ENCODE data around the gene RGS3. TPM values are rescaled to one million over a fixed set of nuclear protein-coding genes. Genes with fewer than 3 reads are reported as not detected.
"Not testable (repeated sequence)": the region's sequence is repeated elsewhere in the genome, so short reads cannot be mapped to it uniquely, and the experiment has no call there.

RGS3 gene
- polyA plus RNA-seq, 1 donor = 33.0 TPM

DNA sequence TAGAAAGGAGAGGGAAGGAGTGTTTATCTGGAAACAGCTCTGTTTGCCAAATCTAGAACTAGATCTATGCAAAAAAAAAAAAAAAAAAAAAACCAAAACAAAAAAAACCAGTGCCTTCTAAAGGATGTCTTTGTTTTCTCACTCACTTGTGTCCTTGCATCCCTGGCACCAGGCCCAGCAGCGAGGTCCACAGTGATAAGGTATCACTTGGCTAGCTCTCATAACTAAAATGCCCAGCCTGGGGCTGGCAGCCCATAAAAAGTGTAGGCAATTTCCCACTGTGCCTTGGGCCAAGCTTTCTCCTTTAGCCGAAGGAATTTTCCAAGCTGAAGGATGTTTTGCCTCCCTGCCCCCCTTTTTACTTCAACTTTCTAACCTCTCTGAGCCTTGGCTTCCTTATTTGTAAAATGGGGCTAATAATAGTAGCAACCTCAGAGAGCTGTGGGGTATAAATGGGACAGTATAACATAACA, 20.8 kb downstream of the RGS3 start:
- H3K27ac ChIP-seq (ENCODE audit: low read length) = no peak overlapping the region
- no peak for DNase-seq

DNA sequence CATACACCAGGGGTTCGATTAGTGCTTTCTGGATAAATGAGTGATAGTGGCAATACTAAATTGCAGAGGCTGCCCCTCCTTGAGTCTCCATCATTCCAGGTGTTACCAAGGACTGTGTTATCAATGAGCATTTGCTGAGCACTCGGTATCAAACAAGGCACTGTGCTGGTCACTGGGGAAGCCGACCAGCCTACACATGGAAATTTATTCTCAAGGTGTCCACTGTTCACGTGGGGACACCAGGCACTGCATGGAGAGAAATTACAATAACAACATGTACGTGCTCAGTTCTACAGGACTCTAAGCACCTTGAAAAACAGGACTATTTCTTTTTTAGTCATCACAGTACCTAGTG, 22.2 kb downstream of the RGS3 start:
- no peak for DNase-seq
- no CpG with 5 or more reads among the region's 5 CpGs for WGBS (ENCODE audit: insufficient coverage, low lambda C conversion rate)
- Histone ChIP-seq H3K9me3 (ENCODE audit: control insufficient read depth, low read depth, low read length) (no peaks in the 10 kb centered on the region), H3K4me1 (ENCODE audit: control insufficient read depth, insufficient read depth, low read length) (no peaks in the 10 kb centered on the region), H3K4me3 (ENCODE audit: low read length) (no peak overlapping the region), H3K36me3 (ENCODE audit: control insufficient read depth, insufficient read depth, low read length) (peaks cover 17% of the 10 kb centered on the region), H3K27ac (ENCODE audit: low read length) (no peak overlapping the region), H3K27me3 (ENCODE audit: control insufficient read depth, insufficient read depth, low read length) (no peaks in the 10 kb centered on the region)

More for the DNA sequence above, 20.8 kb downstream of the RGS3 start:
- Histone ChIP-seq H3K4me3 (ENCODE audit: low read length) (no peak overlapping the region), H3K36me3 (ENCODE audit: control insufficient read depth, insufficient read depth, low read length) (peaks cover 16% of the 10 kb centered on the region), H3K4me1 (ENCODE audit: control insufficient read depth, insufficient read depth, low read length) (no peaks in the 10 kb centered on the region), H3K9me3 (ENCODE audit: control insufficient read depth, low read depth, low read length) (no peaks in the 10 kb centered on the region), H3K27me3 (ENCODE audit: control insufficient read depth, insufficient read depth, low read length) (no peaks in the 10 kb centered on the region)
- WGBS (ENCODE audit: insufficient coverage, low lambda C conversion rate) = no CpG with 5 or more reads among the region's 2 CpGs

DNA sequence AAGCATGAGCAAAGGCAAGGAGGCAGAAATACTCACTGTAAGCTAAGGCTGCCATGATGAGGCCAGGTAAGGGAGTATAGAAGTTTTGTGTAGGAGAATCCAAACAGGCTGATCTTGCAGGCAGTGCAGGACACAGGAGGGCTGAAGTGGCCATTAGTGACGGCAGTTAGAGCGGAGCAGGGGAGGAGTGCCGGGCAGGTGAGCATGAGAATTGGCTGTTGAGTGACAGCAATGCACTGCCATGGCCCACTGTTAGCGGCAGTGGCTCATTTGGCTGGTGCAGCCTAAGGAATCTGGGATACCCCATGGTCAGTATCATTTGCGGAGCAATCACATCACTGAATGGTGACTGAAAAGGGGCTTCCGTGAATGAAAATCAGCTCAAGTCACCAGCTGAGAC, 22.8 kb downstream of the RGS3 start:
- Histone ChIP-seq H3K27me3 (ENCODE audit: control insufficient read depth, insufficient read depth, low read length) (no peaks in the 10 kb centered on the region), H3K27ac (ENCODE audit: low read length) (no peak overlapping the region), H3K4me1 (ENCODE audit: control insufficient read depth, insufficient read depth, low read length) (no peaks in the 10 kb centered on the region), H3K4me3 (ENCODE audit: low read length) (no peak overlapping the region), H3K9me3 (ENCODE audit: control insufficient read depth, low read depth, low read length) (no peaks in the 10 kb centered on the region), H3K36me3 (ENCODE audit: control insufficient read depth, insufficient read depth, low read length) (peaks cover 17% of the 10 kb centered on the region)
- 83% methylated on average over 1 of the region's 6 CpGs for WGBS (ENCODE audit: insufficient coverage, low lambda C conversion rate)
- DNase-seq = no peak

DNA sequence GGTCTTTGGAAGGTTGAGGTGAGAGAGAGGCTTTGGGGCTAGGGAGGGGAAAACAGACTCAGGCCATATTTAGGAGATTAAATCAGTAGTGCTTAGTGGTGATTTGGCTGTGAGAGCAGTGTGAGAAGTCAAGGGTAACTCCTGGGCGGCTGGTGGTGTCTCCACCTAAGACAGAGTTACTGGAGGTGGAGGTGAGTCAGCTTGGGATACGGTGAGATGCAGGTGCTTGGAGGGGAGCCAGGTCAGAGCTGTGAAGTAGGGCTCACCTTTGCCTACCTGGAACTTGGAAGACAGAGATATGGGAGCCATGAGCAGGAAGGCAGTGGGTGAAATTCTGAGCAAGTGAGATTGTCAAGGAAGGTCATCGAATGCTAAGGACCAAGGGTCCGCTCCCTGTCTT, 24.5 kb downstream of the RGS3 start:
- Histone ChIP-seq H3K36me3 (ENCODE audit: control insufficient read depth, insufficient read depth, low read length) (peaks cover 17% of the 10 kb centered on the region), H3K27ac (ENCODE audit: low read length) (no peak overlapping the region), H3K9me3 (ENCODE audit: control insufficient read depth, low read depth, low read length) (no peaks in the 10 kb centered on the region), H3K4me1 (ENCODE audit: control insufficient read depth, insufficient read depth, low read length) (peaks cover 10% of the 10 kb centered on the region), H3K4me3 (ENCODE audit: low read length) (no peak overlapping the region), H3K27me3 (ENCODE audit: control insufficient read depth, insufficient read depth, low read length) (no peaks in the 10 kb centered on the region)
- DNase-seq = no peak
- WGBS (ENCODE audit: insufficient coverage, low lambda C conversion rate) = no CpG with 5 or more reads among the region's 4 CpGs

DNA sequence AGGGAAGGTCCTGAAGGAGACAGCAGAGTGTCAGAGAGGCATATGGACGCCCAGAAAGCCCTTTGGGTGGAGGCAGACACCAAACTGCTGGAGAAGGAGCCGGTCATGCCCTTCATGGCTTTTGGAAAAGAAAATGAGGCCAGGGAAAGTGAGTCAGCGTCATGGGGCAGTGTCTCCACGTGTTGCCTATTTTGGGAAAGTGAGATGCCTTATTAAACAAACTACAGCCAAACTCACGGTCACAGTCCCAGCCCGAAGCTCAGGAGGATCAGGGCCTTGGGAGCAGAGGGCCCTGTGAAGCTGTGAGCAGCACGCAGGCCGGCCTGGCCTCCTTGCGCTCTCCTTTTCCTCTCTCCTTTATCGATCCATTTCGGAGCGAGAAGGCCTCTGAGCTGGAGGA, 25.0 kb downstream of the RGS3 start:
- Histone ChIP-seq H3K9me3 (ENCODE audit: control insufficient read depth, low read depth, low read length) (no peaks in the 10 kb centered on the region), H3K27ac (ENCODE audit: low read length) (no peak overlapping the region), H3K4me1 (ENCODE audit: control insufficient read depth, insufficient read depth, low read length) (peaks cover 10% of the 10 kb centered on the region), H3K4me3 (ENCODE audit: low read length) (no peak overlapping the region), H3K36me3 (ENCODE audit: control insufficient read depth, insufficient read depth, low read length) (peaks cover 17% of the 10 kb centered on the region), H3K27me3 (ENCODE audit: control insufficient read depth, insufficient read depth, low read length) (no peaks in the 10 kb centered on the region)
- DNase-seq = no peak
- WGBS (ENCODE audit: insufficient coverage, low lambda C conversion rate) = no CpG with 5 or more reads among the region's 12 CpGs

DNA sequence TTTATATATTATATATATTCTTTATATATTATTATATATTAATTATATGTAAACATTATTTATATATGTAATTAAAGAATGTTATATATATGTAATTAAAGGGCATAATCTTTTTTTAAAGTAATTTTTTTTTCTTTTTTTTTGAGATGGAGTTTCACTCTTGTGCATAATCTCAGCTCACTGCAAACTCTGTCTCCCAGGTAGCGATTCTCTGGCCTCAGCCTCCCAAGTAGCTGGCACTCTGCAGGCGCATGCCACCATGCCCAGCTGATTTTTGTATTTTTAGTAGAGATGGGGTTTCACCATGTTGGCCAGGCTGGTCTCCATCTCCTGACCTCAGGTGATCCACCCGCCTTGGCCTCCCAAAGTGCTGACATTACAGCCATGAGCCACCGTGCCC, 27.6 kb downstream of the RGS3 start:
- not testable (repeated sequence) for H3K9me3 ChIP-seq (ENCODE audit: control insufficient read depth, low read depth, low read length); H3K4me3 ChIP-seq (ENCODE audit: low read length); H3K27me3 ChIP-seq (ENCODE audit: control insufficient read depth, insufficient read depth, low read length); H3K27ac ChIP-seq (ENCODE audit: low read length); DNase-seq; H3K36me3 ChIP-seq (ENCODE audit: control insufficient read depth, insufficient read depth, low read length)
- peaks cover 10% of the 10 kb centered on the region for H3K4me1 ChIP-seq (ENCODE audit: control insufficient read depth, insufficient read depth, low read length)
- WGBS (ENCODE audit: insufficient coverage, low lambda C conversion rate) = no CpG with 5 or more reads among the region's 4 CpGs

DNA sequence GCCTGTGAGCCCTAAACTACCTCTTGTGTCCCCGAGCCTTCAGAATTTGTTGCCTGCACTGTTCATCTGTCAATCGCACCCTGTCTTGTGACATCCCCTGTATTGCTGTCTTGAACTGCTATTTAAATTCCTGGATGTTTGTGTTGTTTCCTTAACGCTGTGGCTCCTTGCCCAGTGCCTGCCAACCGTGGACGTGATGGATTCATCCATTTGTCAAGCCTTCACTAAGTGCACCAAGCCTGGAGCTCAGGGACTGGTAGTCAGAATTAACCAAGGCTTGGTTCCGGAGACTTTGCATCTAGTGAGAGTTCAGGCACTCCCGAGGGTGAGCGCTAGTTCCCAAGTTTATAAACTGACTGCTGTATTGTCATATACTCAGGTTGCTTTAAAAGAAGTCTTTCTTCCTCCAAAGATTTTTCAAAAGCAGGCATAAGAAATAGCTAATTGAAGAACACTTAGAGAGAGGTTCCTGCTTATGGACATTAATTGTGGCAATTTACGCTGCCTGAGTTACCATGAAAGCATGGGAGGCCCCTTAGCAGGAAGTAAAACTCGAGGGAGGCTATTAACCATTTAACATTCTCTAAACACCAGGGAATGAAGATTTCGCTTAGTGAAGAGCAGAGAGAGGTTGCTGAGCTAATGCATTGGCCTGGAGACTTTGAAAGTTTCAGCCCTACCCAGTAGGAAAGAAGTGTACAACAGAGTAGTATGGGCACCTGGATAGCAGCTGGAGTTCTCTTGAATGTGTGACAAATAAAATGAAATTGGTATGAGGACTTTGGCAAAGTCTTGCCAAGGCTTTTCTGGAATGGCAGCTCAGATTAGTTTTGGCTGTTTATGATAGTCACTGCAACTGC, 29.0 kb downstream of the RGS3 start:
- H3K4me3 ChIP-seq (ENCODE audit: low read length) = no peak overlapping the region
- peaks cover 5% of the 10 kb centered on the region for H3K36me3 ChIP-seq (ENCODE audit: control insufficient read depth, insufficient read depth, low read length)
- no CpG with 5 or more reads among the region's 11 CpGs for WGBS (ENCODE audit: insufficient coverage, low lambda C conversion rate)
- no peaks in the 10 kb centered on the region for H3K9me3 ChIP-seq (ENCODE audit: control insufficient read depth, low read depth, low read length)
- peak in 1 of 2 donors; percentile 46 for DNase-seq
- peaks cover 10% of the 10 kb centered on the region for H3K4me1 ChIP-seq (ENCODE audit: control insufficient read depth, insufficient read depth, low read length)
- H3K27ac ChIP-seq (ENCODE audit: low read length) = peak overlapping the region; percentile 36
- no peaks in the 10 kb centered on the region for H3K27me3 ChIP-seq (ENCODE audit: control insufficient read depth, insufficient read depth, low read length)

DNA sequence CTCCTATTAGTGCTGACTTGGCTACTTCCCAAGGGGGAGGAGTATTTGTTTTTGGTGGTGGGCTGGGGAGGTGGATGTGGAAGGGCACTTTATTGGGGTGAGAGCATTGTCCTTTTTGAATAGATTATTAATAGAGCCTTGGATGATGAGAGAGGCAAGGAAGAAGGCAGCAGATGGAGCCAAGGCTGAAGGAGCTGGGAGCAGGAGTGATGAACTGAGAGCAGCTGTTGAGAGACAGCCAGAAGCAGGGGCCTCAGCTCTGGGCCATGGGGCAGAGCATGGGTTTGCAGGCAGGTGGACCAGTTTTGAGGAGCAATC, 29.6 kb downstream of the RGS3 start:
- Histone ChIP-seq H3K27ac (ENCODE audit: low read length) (peak overlapping the region; percentile 36), H3K36me3 (ENCODE audit: control insufficient read depth, insufficient read depth, low read length) (peaks cover 2% of the 10 kb centered on the region), H3K9me3 (ENCODE audit: control insufficient read depth, low read depth, low read length) (no peaks in the 10 kb centered on the region), H3K4me3 (ENCODE audit: low read length) (no peak overlapping the region), H3K4me1 (ENCODE audit: control insufficient read depth, insufficient read depth, low read length) (peaks cover 10% of the 10 kb centered on the region), H3K27me3 (ENCODE audit: control insufficient read depth, insufficient read depth, low read length) (no peaks in the 10 kb centered on the region)
- no peak for DNase-seq

DNA sequence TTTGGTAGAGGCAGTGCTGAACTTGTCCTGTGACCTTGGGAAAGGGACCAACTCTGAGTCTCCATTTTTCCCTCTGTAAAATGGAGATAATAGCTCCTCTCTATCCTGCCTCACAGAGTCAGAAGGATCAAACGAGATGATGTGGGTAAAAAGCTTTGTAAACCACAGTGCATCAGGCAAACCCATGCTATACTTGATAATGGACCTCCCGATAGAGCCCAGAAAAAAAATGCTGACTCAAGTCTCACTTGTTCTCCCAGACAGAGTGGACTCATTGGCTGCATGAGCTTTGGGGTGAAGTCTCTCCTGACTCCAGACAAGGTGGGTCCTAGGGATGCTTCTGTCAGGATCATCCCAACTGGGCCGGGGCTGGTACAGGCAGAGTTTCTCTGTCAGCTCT, 32.0 kb downstream of the RGS3 start:
- DNase-seq = no peak
- no peaks in the 10 kb centered on the region for H3K9me3 ChIP-seq (ENCODE audit: control insufficient read depth, low read depth, low read length)
- no peaks in the 10 kb centered on the region for H3K27me3 ChIP-seq (ENCODE audit: control insufficient read depth, insufficient read depth, low read length)
- H3K27ac ChIP-seq (ENCODE audit: low read length) = no peak overlapping the region
- peaks cover 10% of the 10 kb centered on the region for H3K4me1 ChIP-seq (ENCODE audit: control insufficient read depth, insufficient read depth, low read length)
- WGBS (ENCODE audit: insufficient coverage, low lambda C conversion rate) = no CpG with 5 or more reads among the region's 3 CpGs
- H3K4me3 ChIP-seq (ENCODE audit: low read length) = no peak overlapping the region
- H3K36me3 ChIP-seq (ENCODE audit: control insufficient read depth, insufficient read depth, low read length) = peaks cover 9% of the 10 kb centered on the region

DNA sequence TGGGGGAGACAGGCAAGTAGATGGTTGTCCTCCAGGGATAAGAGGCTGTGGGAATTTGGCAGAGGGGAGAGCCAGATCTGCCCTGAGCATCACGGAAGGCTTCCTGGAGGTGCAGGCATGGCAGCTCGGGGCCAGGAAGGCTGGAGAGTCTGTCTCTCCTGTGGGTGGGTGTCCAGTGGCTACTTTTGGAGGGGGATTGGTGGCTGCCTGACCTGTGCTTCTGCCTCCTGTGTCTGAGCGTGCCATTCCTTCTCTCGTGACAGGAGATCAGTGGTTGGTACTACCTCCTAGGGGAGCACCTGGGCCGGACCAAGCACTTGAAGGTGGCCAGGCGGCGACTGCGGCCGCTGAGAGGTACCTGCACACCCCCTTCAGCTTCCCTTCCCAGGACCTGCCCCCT, 33.5 kb downstream of the RGS3 start:
- Histone ChIP-seq H3K4me1 (ENCODE audit: control insufficient read depth, insufficient read depth, low read length) (peaks cover 7% of the 10 kb centered on the region), H3K4me3 (ENCODE audit: low read length) (no peak overlapping the region), H3K27me3 (ENCODE audit: control insufficient read depth, insufficient read depth, low read length) (no peaks in the 10 kb centered on the region), H3K9me3 (ENCODE audit: control insufficient read depth, low read depth, low read length) (no peaks in the 10 kb centered on the region), H3K36me3 (ENCODE audit: control insufficient read depth, insufficient read depth, low read length) (peaks cover 9% of the 10 kb centered on the region), H3K27ac (ENCODE audit: low read length) (no peak overlapping the region)
- WGBS (ENCODE audit: insufficient coverage, low lambda C conversion rate) = no CpG with 5 or more reads among the region's 9 CpGs
- no peak for DNase-seq
